WTC11 (cell line): ENCODE measurements around the gene ENTPD6.

Experiments used
- AR ChIP-seq: fragments of 250-450 bp; sonication (Bioruptor Pico); IDR thresholded peaks from 2 replicates; pipeline ENCODE4 v1.9.0; 2021; ENCODE audit warnings: mild to moderate bottlenecking
- CTCF ChIP-seq: fragments of 200-600 bp; IDR thresholded peaks from 2 replicates; pipeline ENCODE4 v1.8.0; 2022; ENCODE audit warnings: antibody characterized with exemption
- ELF4 ChIP-seq: sonication (generic); formaldehyde crosslinking; IDR thresholded peaks from 2 replicates; pipeline ENCODE4 v1.8.1; 2022; ENCODE audit warnings: low read depth, mild to moderate bottlenecking, moderate library complexity, missing genetic modification reagents
- JUN ChIP-seq: sonication (generic); formaldehyde crosslinking; IDR thresholded peaks from 2 replicates; pipeline ENCODE4 v1.8.0; 2023; ENCODE audit warnings: mild to moderate bottlenecking, missing genetic modification reagents
- KAT7 ChIP-seq: sonication (generic); formaldehyde crosslinking; IDR thresholded peaks from 2 replicates; pipeline ENCODE4 v1.8.1; 2023; ENCODE audit warnings: missing genetic modification reagents, mild to moderate bottlenecking, borderline replicate concordance
- NR2C2 ChIP-seq: sonication (generic); formaldehyde crosslinking; IDR thresholded peaks from 2 replicates; pipeline ENCODE4 v1.8.0; 2022; ENCODE audit warnings: mild to moderate bottlenecking, missing genetic modification reagents
- PREB ChIP-seq: sonication (generic); formaldehyde crosslinking; IDR thresholded peaks from 2 replicates; pipeline ENCODE4 v1.8.1; 2022; ENCODE audit warnings: mild to moderate bottlenecking, missing genetic modification reagents, moderate library complexity, borderline replicate concordance
- SMAD4 ChIP-seq: sonication (generic); formaldehyde crosslinking; IDR thresholded peaks from 2 replicates; pipeline ENCODE4 v1.8.0; 2022; ENCODE audit warnings: mild to moderate bottlenecking, missing genetic modification reagents
- TEAD4 ChIP-seq: sonication (generic); formaldehyde crosslinking; IDR thresholded peaks from 2 replicates; pipeline ENCODE4 v1.8.0; 2022; ENCODE audit warnings: mild to moderate bottlenecking, missing genetic modification reagents
- ZMAT4 ChIP-seq: fragments of 250-450 bp; sonication (Bioruptor Pico); IDR thresholded peaks from 2 replicates; pipeline ENCODE4 v1.9.0; 2021; ENCODE audit warnings: mild to moderate bottlenecking
- ZNF121 ChIP-seq: sonication (generic); formaldehyde crosslinking; IDR thresholded peaks from 2 replicates; pipeline ENCODE4 v1.8.0; 2023; ENCODE audit warnings: missing genetic modification reagents
- ZNF416 ChIP-seq: fragments of 250-450 bp; sonication (Bioruptor Pico); IDR thresholded peaks from 2 replicates; pipeline ENCODE4 v1.9.0; 2021; ENCODE audit warnings: mild to moderate bottlenecking, inconsistent platforms
- ZSCAN18 ChIP-seq: fragments of 250-450 bp; sonication (Bioruptor Pico); IDR thresholded peaks from 2 replicates; pipeline ENCODE4 v2.1.2; 2022; ENCODE audit warnings: mild to moderate bottlenecking, moderate library complexity

GRCh38 chr20:25225642-25226432, 30.3 kb downstream of the ENTPD6 start:
- TF ChIP-seq CTCF (no peak), KAT7 (CRISPR knock-in tag) (no peak), JUN (no peak), PREB (CRISPR knock-in tag) (no peak), ZSCAN18 (CRISPR knock-in tag) (no peak), AR (CRISPR knock-in tag) (no peak), NR2C2 (no peak), SMAD4 (CRISPR knock-in tag) (no peak), ZNF416 (CRISPR knock-in tag) (no peak), ELF4 (CRISPR knock-in tag) (no peak), ZNF121 (CRISPR knock-in tag) (no peak), ZMAT4 (CRISPR knock-in tag) (no peak), TEAD4 (CRISPR knock-in tag) (no peak)
